Keratinocyte (primary cell): ENCODE data around the gene RIN3. TPM values are rescaled to one million over a fixed set of nuclear protein-coding genes. Genes with fewer than 3 reads are reported as not detected.

Experiments used
- DNase-seq: peaks from one replicate; pipeline ENCODE4 v3.0.0-alpha.2; 2011; ENCODE audit warnings: low read depth, missing footprints, low spot score
- FAIRE-seq: peaks from 2 replicates; lab custom pipeline; 2011; peaks lifted over from hg19 to GRCh38; lab: Jason Lieb, UNC
- H2AFZ ChIP-seq: 2 replicates; pipeline ENCODE4 v1.6.0; 2012; ENCODE audit warnings: low read length, control low read depth, inconsistent platforms; ENCODE audit not compliant: control insufficient read depth
- H3K27ac ChIP-seq: 2 replicates; pipeline ENCODE4 v1.5.1; 2011; ENCODE audit warnings: low read length; ENCODE audit not compliant: control insufficient read depth, insufficient read depth
- H3K27me3 ChIP-seq: 3 replicates; pipeline ENCODE4 v1.6.0; 2011; ENCODE audit warnings: low read length; ENCODE audit not compliant: control insufficient read depth, insufficient read depth; ENCODE audit errors: extremely low read depth
- H3K36me3 ChIP-seq, 2 experiments: 2 replicates in 1 of 2; 3 replicates in 1 of 2; pipeline ENCODE4 v1.5.1; 2011; ENCODE audit warnings: low read length in 2 of 2, mild to moderate bottlenecking in 1 of 2; ENCODE audit not compliant: control insufficient read depth in 2 of 2, insufficient read depth in 2 of 2; ENCODE audit errors: extremely low read depth in 1 of 2
- H3K4me1 ChIP-seq: 3 replicates; pipeline ENCODE4 v1.5.1; 2011; ENCODE audit warnings: low read length; ENCODE audit not compliant: control insufficient read depth, insufficient read depth; ENCODE audit errors: extremely low read depth
- H3K4me2 ChIP-seq: 3 replicates; pipeline ENCODE4 v1.6.0; 2011; ENCODE audit warnings: low read depth, low read length; ENCODE audit not compliant: control insufficient read depth, insufficient read depth; ENCODE audit errors: extremely low read depth
- H3K4me3 ChIP-seq, 3 experiments: fragments of 200-600 bp in 1 of 3; sonication (generic) in 1 of 3; 2 replicates in 2 of 3; 3 replicates in 1 of 3; pipeline ENCODE4 v1.5.1; 2011 to 2016; ENCODE audit warnings: low read length in 3 of 3, mild to moderate bottlenecking in 3 of 3, control low read depth in 2 of 3, inconsistent platforms in 1 of 3, low read depth in 1 of 3, mixed read lengths in 1 of 3, mixed run types in 1 of 3, moderate library complexity in 1 of 3; ENCODE audit not compliant: control insufficient read depth in 2 of 3, insufficient read depth in 2 of 3; ENCODE audit errors: extremely low read depth in 1 of 3
- H3K79me2 ChIP-seq: 2 replicates; pipeline ENCODE4 v1.6.0; 2012; ENCODE audit warnings: low read length; ENCODE audit not compliant: control insufficient read depth, insufficient read depth
- H3K9ac ChIP-seq: 3 replicates; pipeline ENCODE4 v1.6.0; 2011; ENCODE audit warnings: low read length; ENCODE audit not compliant: control insufficient read depth, insufficient read depth; ENCODE audit errors: extremely low read depth
- H3K9me1 ChIP-seq: 3 replicates; pipeline ENCODE4 v1.6.0; 2011; ENCODE audit warnings: low read length; ENCODE audit not compliant: control insufficient read depth, insufficient read depth; ENCODE audit errors: extremely low read depth
- H3K9me3 ChIP-seq: 2 replicates; pipeline ENCODE4 v1.5.1; 2012; ENCODE audit warnings: low read depth, low read length; ENCODE audit not compliant: control insufficient read depth
- H4K20me1 ChIP-seq: 3 replicates; pipeline ENCODE4 v1.6.0; 2011; ENCODE audit warnings: low read length; ENCODE audit not compliant: control insufficient read depth, insufficient read depth; ENCODE audit errors: extremely low read depth
- CTCF ChIP-seq, 3 experiments: IDR thresholded peaks in 1 of 3; conservative IDR thresholded peaks in 1 of 3; optimal IDR thresholded peaks in 1 of 3; 2 replicates in 2 of 3; 3 replicates in 1 of 3; pipeline versions ENCODE3 to v1.5.1; 2011; ENCODE audit warnings: low read length in 3 of 3, mild to moderate bottlenecking in 3 of 3, moderate library complexity in 2 of 3, control low read depth in 1 of 3, inconsistent platforms in 1 of 3; ENCODE audit not compliant: insufficient read depth in 2 of 3; ENCODE audit errors: extremely low read depth in 1 of 3
- EZH2 ChIP-seq: IDR thresholded peaks from one replicate; pipeline ENCODE4 v1.6.1; 2012; ENCODE audit warnings: inconsistent platforms, mild to moderate bottlenecking, low read length, moderate library complexity
- dilution Hi-C: fragments of 300-500 bp; cut with MboI; formaldehyde crosslinking; loops from one replicate; pipeline ENCODE4 v1.7.0; 2020; ENCODE audit warnings: low sequenced_read_pairs; ENCODE audit not compliant: extremely low pct_ligation_motif_present
- polyA plus RNA-seq, 5 experiments: library from polyadenylated mRNA; depleted of rRNA in 3 of 5; stranded (reverse) in 3 of 5; stranded (forward) in 1 of 5; unstranded in 1 of 5; fragments of >200 nt; gene quantifications; 1 replicate in 1 of 5; 2 replicates in 3 of 5; 3 replicates in 1 of 5; pipeline versions ENCODE4 v1.2.1 to v1.2.3, GENCODE V29; 2011 to 2012; ENCODE audit warnings: missing spikeins in 2 of 5, low read depth in 1 of 5, low replicate concordance in 1 of 5

Gene RIN3
- polyA plus RNA-seq, 1 donor (not counting 4 experiments of a cell fraction or from before 2014, with no cell fraction given): 1.2 TPM

- Histone ChIP-seq H3K4me2 (no peak overlapping the region), H3K27ac (no peak overlapping the region), H3K4me3 (no peak overlapping the region), H4K20me1 (no peaks in the 10 kb centered on the region), H3K36me3 (no peaks in the 10 kb centered on the region), H3K4me1 (peaks cover 32% of the 10 kb centered on the region), H3K9me1 (no peaks in the 10 kb centered on the region), H3K79me2 (no peaks in the 10 kb centered on the region), H3K9me3 (no peaks in the 10 kb centered on the region), H3K27me3 (no peaks in the 10 kb centered on the region), H3K9ac (no peak overlapping the region), H2AFZ (no peak overlapping the region)
- no peak for FAIRE-seq
- TF ChIP-seq EZH2 (no peak), CTCF (optimal IDR thresholded peaks at IDR 0.05 in 1 of 3, IDR thresholded peaks at IDR 0.05 in 1 of 3, conservative IDR thresholded peaks at IDR 0.05 in 1 of 3; ENCODE audit: extremely low read depth in 1 of 3, insufficient read depth in 2 of 3, low read length in 3 of 3) (no peak)
- dilution Hi-C loops: no loop called here
- DNase-seq: no peak
Measured at GRCh38 chr14:92475451-92476187, 38.0 kb upstream of the RIN3 start.

GRCh38 chr14:92480856-92481255 is 32.7 kb upstream of the RIN3 start:
- Histone ChIP-seq H2AFZ (no peak overlapping the region), H3K9me1 (no peaks in the 10 kb centered on the region), H3K27ac (no peak overlapping the region), H3K9ac (no peak overlapping the region), H4K20me1 (no peaks in the 10 kb centered on the region), H3K4me1 (no peaks in the 10 kb centered on the region), H3K27me3 (peaks cover 7% of the 10 kb centered on the region), H3K4me2 (no peak overlapping the region), H3K79me2 (no peaks in the 10 kb centered on the region), H3K4me3 (no peak overlapping the region), H3K9me3 (no peaks in the 10 kb centered on the region), H3K36me3 (no peaks in the 10 kb centered on the region)
- TF ChIP-seq EZH2 (no peak), CTCF (optimal IDR thresholded peaks at IDR 0.05 in 1 of 3, IDR thresholded peaks at IDR 0.05 in 1 of 3, conservative IDR thresholded peaks at IDR 0.05 in 1 of 3; ENCODE audit: extremely low read depth in 1 of 3, insufficient read depth in 2 of 3, low read length in 3 of 3) (no peak)
- FAIRE-seq (no peak), DNase-seq (no peak)
- dilution Hi-C loops: no loop called here
